WERI-Rb-1 (cell line): ENCODE data around the gene SLC7A1.

Experiments
- DNase-seq: peaks from one replicate; pipeline ENCODE4 v3.0.0-alpha.2; 2020
- H3K27ac ChIP-seq: fragments of 250-450 bp; sonication (Bioruptor Pico); 2 replicates; pipeline ENCODE4 v1.5.1; 2020; ENCODE audit warnings: mild to moderate bottlenecking, moderate library complexity
- H3K27me3 ChIP-seq: fragments of 250-450 bp; sonication (Bioruptor Pico); 2 replicates; pipeline ENCODE4 v1.5.1; 2021; ENCODE audit warnings: mild to moderate bottlenecking, low read depth, moderate library complexity; ENCODE audit not compliant: insufficient read depth, severe bottlenecking
- H3K36me3 ChIP-seq: fragments of 250-450 bp; sonication (Bioruptor Pico); 2 replicates; pipeline ENCODE4 v1.5.1; 2020; ENCODE audit warnings: mild to moderate bottlenecking, moderate library complexity
- H3K4me3 ChIP-seq: 2 replicates; pipeline ENCODE4 v1.5.1; 2011; ENCODE audit warnings: low read depth, mild to moderate bottlenecking, control low read depth, low read length
- H3K9me3 ChIP-seq: fragments of 250-450 bp; sonication (Bioruptor Pico); 2 replicates; pipeline ENCODE4 v1.5.1; 2021; ENCODE audit warnings: mild to moderate bottlenecking, moderate library complexity; ENCODE audit not compliant: severe bottlenecking
- TF ChIP-seq, protein P1 (sequence below): IDR thresholded peaks from 2 replicates; pipeline ENCODE4 v1.5.1; 2011; ENCODE audit warnings: low read depth, mild to moderate bottlenecking, control low read depth, inconsistent platforms, low read length

Gene SLC7A1

GRCh38 chr13:29487466-29488454, 107.7 kb downstream of the SLC7A1 start:
- no peak for DNase-seq
- TF ChIP-seq, protein P1, sequence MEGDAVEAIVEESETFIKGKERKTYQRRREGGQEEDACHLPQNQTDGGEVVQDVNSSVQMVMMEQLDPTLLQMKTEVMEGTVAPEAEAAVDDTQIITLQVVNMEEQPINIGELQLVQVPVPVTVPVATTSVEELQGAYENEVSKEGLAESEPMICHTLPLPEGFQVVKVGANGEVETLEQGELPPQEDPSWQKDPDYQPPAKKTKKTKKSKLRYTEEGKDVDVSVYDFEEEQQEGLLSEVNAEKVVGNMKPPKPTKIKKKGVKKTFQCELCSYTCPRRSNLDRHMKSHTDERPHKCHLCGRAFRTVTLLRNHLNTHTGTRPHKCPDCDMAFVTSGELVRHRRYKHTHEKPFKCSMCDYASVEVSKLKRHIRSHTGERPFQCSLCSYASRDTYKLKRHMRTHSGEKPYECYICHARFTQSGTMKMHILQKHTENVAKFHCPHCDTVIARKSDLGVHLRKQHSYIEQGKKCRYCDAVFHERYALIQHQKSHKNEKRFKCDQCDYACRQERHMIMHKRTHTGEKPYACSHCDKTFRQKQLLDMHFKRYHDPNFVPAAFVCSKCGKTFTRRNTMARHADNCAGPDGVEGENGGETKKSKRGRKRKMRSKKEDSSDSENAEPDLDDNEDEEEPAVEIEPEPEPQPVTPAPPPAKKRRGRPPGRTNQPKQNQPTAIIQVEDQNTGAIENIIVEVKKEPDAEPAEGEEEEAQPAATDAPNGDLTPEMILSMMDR: no peak

DNA sequence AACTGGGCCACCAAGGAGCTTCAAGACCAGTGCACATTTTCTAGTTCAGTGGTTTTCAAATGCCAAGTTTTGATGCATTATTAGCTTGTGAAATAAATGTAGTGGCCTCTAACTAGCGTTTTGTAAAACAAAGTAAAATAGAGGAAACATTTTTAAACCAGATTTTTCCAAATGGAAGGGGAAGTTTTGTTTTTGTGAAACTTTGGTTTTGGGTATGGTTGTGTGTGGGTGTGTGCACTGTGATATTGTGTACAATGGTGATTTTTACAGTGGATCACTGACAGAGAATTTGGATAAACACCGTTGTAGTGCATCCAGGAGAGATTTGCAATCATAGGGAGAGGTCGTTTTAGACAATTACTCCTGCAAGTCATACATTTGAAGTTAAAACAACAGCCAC, 108.9 kb downstream of the SLC7A1 start:
- Histone ChIP-seq H3K27ac (no peak overlapping the region), H3K27me3 (no peaks in the 10 kb centered on the region), H3K4me3 (no peak overlapping the region), H3K36me3 (no peaks in the 10 kb centered on the region), H3K9me3 (no peaks in the 10 kb centered on the region)
- no peak for DNase-seq
- TF ChIP-seq, protein P1: no peak

More at GRCh38 chr13:29487466-29488454, 107.7 kb downstream of the SLC7A1 start:
- Histone ChIP-seq H3K4me3 (no peak overlapping the region), H3K27me3 (no peaks in the 10 kb centered on the region), H3K27ac (no peak overlapping the region), H3K9me3 (no peaks in the 10 kb centered on the region), H3K36me3 (no peaks in the 10 kb centered on the region)

GRCh38 chr13:29484796-29485195, 110.7 kb downstream of the SLC7A1 start:
- TF ChIP-seq, protein P1: no peak
- no peak for DNase-seq
- Histone ChIP-seq H3K4me3 (no peak overlapping the region), H3K27me3 (no peaks in the 10 kb centered on the region), H3K9me3 (no peaks in the 10 kb centered on the region), H3K27ac (no peak overlapping the region), H3K36me3 (no peaks in the 10 kb centered on the region)

GRCh38 chr13:29484236-29484635, 111.3 kb downstream of the SLC7A1 start:
- Histone ChIP-seq H3K4me3 (no peak overlapping the region), H3K9me3 (no peaks in the 10 kb centered on the region), H3K27ac (no peak overlapping the region), H3K36me3 (no peaks in the 10 kb centered on the region), H3K27me3 (no peaks in the 10 kb centered on the region)
- no peak for DNase-seq
- TF ChIP-seq, protein P1: no peak

DNA sequence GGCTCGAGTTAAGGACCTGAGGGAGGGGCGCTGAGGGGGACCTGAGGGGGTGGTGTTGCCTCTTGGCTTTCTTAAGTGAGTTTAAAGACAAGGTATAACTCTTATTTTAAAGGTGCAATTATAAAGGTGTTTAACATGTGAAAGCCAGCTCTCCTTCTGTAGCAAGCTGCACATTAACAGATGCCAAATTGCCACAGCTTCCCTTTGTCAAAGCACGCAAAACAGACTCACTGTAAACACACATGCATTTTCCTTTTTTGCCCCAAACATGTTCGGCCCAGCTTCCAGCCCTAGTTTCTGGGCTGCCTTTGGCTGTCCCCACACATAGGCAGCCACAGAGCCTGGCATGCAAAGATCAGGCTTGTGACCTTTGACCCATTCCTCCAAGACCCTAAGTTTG, 111.9 kb downstream of the SLC7A1 start:
- Histone ChIP-seq H3K36me3 (no peaks in the 10 kb centered on the region), H3K9me3 (no peaks in the 10 kb centered on the region), H3K27ac (no peak overlapping the region), H3K27me3 (no peaks in the 10 kb centered on the region), H3K4me3 (no peak overlapping the region)
- no peak for DNase-seq
- TF ChIP-seq, protein P1: no peak

DNA sequence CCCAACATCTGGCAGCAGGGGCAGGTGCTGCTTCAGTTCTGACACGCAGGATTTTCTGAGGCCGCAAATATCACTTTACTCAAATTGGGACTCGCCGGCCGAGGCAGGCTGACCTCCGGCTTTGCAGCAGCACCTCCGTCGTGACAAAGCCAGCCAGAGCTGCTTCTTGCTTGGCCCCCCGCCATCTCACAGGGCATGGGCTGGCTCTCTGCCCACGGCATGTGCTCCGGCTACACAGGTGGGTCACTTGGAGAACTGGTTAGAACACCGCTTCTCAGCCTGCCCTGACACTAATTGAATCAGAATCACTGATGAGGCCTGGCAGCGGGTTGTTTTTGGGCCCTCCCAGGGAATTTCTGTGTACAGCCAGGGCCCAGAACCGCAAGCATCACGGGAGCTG, 112.3 kb downstream of the SLC7A1 start:
- Histone ChIP-seq H3K27me3 (no peaks in the 10 kb centered on the region), H3K27ac (no peak overlapping the region), H3K4me3 (no peak overlapping the region), H3K9me3 (no peaks in the 10 kb centered on the region), H3K36me3 (no peaks in the 10 kb centered on the region)
- TF ChIP-seq, protein P1: no peak
- DNase-seq: no peak
